HG02642 (cell line): ENCODE data around the gene MYO3B.
A peak's percentile ranks its signal among the peaks of the same experiment; 100 is the strongest.
"Not testable (repeated sequence)": the region's sequence is repeated elsewhere in the genome, so short reads cannot be mapped to it uniquely, and the experiment has no call there.

Experiments
- ATAC-seq: cut with Tn5 transposase; IDR thresholded peaks from one replicate; pipeline ENCODE4 v1.9.1; 2021; ENCODE audit warnings: mild to moderate bottlenecking; ENCODE audit not compliant: unreplicated experiment, poor library complexity

MYO3B gene

GRCh38 chr2:170394641-170395387 lies 216.9 kb downstream of the MYO3B start:
- ATAC-seq, result no peak

- no peak for ATAC-seq
Measured at GRCh38 chr2:170396799-170397459, 219.0 kb downstream of the MYO3B start.

DNA sequence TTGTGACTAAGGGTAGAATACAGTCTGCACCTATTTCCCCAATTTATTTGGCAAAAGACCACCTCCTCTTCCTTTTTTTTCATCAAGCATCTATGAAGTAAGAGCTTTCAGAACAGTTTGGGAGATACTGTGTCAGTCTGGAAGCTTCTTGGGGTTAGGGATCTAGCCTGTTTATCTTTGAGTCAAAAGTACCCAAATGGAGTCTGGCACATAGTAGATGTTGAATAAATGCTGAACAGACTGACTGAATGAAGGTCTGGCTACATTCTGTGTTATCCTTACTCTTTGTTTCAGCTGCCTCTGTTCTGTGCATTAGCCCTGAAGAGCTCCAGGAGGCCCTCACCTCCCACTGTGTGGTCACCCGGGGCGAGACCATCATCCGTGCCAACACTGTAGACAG lies 223.2 kb downstream of the MYO3B start:
- no peak for ATAC-seq

DNA sequence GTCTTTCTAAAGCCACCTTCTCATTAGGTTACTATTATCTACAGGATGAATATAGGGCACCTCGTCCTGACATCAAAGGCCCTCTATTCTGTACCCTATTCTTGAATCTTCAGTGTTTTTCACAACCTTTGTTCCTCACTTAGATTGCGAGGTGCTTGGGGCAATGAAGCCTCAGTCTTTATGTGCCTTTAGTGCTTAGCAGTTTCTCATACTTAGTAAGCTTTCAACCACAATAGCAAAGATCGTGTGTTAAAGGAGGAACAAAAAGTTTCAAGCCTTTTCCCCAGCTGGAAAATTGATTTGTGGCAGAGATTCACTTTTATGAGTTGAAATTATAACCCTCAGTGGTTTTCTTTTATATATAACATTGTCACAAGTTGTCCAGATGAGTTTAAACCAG lies 226.9 kb downstream of the MYO3B start:
- ATAC-seq, result no peak

GRCh38 chr2:170405326-170405725 lies 227.4 kb downstream of the MYO3B start:
- no peak for ATAC-seq

DNA sequence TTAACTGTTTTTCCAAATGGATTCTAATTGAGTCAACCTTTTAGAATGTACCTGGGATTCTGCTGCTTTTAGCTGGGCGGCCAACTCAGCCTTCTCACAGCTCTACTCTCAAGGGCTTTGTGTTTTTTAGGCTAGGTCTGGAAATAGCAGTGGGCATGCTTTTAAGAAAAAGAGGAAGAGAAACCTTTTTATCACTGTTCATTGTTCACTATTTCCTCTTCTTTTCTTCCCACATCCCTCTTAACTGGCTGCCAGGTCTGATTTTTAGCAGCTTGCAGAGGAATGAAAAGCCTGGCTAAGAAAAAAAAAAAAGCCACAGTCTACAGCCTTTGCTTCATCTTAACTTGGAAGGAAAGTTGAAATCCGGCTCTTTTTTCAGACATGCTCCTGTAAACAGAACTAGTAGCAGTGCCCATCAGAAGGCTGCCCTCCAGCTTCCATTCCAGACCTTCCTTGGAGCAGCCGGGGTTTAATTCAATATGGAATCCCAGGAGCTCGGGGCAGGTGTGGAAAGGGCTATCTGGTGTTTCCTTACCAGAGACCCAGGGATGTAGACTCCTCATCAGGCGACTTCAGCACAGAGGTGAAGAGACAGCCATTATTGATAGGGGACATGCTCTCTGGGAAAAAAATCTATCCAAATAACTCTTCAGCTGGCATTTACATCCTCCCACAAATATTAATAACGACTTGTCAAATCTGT lies 230.7 kb downstream of the MYO3B start:
- peak; percentile 55 for ATAC-seq

GRCh38 chr2:170409164-170409535 lies 231.2 kb downstream of the MYO3B start:
- ATAC-seq, result peak; percentile 37

- no peak for ATAC-seq
Measured at GRCh38 chr2:170411660-170412059, 233.7 kb downstream of the MYO3B start.

- no peak for ATAC-seq
Measured at GRCh38 chr2:170420961-170421687, 243.2 kb downstream of the MYO3B start.

DNA sequence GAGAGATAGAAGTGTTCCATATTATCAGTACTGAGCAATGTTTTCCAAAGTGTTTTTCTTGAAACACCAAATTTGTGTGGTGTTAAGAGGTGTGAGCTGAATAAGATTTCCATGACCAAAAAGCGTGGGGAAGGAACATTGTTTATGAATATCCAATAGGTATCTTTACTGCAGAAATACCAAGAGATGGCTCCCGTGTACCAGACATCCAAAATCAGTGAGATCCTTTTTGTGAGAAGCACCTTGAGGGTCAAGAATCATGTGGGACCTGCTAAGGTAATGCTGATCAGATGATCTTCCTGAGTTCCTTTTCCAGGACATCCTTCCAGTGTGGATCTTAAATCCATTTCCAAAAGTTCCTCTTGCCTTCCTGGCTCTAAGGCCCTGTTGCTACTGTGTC lies 246.0 kb downstream of the MYO3B start:
- no peak for ATAC-seq

DNA sequence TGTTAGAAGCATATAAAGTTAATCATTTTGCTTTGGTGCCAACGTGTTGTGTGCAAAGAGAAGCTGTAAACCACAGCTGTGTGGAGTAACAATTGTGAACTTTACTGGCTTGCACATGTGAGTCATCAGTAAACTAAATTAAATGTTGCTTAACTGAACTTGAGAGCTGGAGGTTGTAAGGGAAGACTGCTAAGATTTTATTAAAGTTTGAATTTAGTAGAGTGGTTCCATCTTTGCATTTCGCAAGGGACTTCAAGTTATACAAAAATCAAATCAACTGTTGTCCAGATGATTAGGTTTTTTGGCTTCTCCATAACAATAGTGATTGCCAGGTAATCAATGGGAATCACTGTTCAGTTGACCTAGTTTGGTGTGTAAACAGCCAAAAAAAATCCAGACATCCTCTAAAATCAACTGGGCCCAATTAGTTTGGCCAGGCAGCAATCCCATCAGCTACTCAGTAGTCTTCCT lies 247.4 kb downstream of the MYO3B start:
- no peak for ATAC-seq

DNA sequence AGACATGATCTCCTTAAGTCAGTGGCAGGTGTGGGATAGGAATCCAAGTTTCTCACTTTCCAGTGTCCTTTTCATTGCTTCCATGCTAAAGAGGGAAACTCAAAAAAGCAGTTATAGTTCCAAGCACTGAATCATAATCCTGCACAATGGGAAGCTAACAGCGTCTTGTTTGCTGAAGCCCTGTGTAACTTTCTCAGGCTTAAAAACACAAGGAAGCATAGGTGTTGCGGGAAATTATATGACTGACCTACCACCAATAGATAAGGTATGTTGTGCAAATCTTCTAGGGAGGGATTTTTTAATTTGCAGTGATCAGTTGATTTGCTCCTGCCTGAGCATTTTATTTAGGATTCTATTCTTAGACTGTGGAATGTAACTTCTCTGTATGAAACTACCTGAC lies 250.9 kb downstream of the MYO3B start:
- no peak for ATAC-seq

DNA sequence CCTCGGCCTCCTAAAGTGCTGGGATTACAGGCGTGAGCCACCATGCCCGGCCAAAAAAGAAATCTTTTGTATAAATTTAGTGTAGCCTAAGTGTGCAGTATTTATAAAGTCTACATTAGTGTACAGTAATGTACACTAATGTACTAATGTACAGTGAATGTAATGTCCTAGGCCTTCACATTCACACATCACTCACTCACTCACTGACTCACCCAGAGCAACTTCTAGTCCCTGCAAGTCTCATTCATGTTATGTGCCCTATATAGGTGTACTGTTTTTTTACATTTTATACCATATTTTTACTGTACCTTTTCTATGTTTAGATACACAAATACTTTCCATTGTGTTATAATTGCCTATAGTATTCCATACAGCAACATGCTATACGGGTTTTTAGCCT lies 254.9 kb downstream of the MYO3B start:
- ATAC-seq, result no peak

DNA sequence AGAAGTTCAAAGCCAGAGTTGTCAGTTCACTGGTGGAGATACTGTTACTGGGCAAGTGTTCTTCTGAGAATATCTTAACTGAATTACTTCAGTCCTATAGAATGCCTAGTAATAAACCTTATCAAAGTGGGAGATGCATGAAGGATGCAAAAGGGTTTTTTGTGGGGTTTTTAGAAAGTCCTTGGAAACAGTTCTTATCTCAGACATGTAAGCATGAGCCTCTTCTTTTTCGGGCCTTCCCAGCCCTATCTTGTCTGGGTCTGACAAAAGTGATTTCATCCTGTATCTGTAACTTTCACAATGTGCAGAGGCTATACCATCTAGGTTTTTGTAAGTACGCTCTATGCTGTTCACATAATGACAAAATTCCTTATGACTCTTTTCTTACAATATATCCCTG lies 255.5 kb downstream of the MYO3B start:
- ATAC-seq, result no peak

DNA sequence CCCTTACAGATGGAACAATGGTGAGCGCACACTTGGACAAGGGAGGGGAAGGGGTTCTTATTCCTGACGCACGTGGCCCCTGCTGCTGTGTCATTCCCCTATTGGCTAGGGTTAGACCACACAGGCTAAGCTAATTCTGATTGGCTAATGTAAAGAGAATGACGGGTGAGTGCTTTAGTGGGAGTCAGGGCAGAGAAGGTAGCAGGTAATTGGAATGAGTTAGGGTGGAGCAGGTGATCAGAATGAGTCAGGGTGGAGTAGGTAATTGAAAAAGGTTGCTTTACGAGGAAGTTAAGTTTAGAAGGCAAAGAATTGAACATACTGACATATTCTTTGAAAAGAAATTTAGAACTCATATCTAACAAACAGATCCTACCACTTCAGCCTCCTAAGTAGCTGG lies 256.4 kb downstream of the MYO3B start:
- ATAC-seq, result not testable (repeated sequence)

GRCh38 chr2:170434900-170435621 lies 257.1 kb downstream of the MYO3B start:
- ATAC-seq, result no peak

DNA sequence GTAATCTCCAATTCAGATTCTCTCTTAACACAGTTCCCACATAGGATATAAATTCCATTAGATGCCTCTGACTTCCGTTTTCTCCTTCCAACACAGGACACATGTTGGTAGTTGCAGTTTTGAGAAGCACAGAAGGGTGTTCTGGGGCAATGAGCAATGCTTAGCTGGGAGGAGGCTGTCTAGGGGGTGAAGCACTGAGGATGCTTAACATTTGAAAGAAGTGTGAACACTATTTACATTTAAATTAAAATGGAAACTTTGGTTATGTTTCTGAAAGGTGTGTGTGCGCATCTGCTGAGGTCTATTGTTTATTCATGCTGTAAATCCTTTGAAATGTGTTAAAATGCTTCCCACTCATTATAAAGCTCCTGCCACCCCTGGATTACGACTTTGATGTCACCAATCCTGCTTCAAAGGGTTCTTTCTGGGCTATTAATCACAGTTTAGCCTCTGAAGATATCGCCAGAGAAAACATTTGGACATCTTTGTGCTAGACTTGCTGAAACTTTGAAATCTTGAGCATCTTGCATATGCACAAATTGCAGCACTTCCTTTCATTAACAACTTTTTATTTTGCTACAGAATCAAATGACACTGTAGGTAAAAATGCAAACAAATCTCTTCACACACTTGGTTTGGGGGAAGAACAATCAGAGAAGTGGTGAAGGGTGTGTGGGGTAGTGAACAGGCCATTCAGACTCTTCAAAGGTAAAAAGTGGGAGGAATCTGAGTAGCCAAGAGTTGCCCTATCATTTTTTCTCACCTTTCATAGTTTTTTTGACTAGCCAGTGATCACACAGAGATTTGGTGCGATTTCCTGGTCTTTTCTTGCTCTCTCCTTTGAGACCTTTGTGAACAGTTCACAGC lies 258.4 kb downstream of the MYO3B start:
- no peak for ATAC-seq

- no peak for ATAC-seq
Measured at GRCh38 chr2:170446078-170446477, 268.1 kb downstream of the MYO3B start.

- no peak for ATAC-seq
Measured at GRCh38 chr2:170449034-170449433, 271.1 kb downstream of the MYO3B start.
